Thyroid gland (tissue), 4 donors: ENCODE results near the gene UGT1A7. TPM values are rescaled to one million over a fixed set of nuclear protein-coding genes. Genes with fewer than 3 reads are reported as not detected.

Source experiments
- DNase-seq, 2 donors: peaks; one replicate each; pipeline ENCODE4 v3.0.0-alpha.2; 2019
- H3K27ac ChIP-seq, 3 donors: fragments of 200-600 bp; sonication (generic); 1 replicate in 2 of 3; 2 replicates in 1 of 3; pipeline ENCODE4 v1.5.1; 2016 to 2019; ENCODE audit warnings: mild to moderate bottlenecking in 1 of 3, moderate library complexity in 1 of 3
- H3K27me3 ChIP-seq: fragments of 200-600 bp; sonication (generic); one replicate; pipeline ENCODE4 v1.5.1; 2019
- H3K36me3 ChIP-seq, 2 donors: fragments of 200-600 bp; sonication (generic); one replicate each; pipeline ENCODE4 v1.5.1; 2016 to 2019
- H3K4me1 ChIP-seq, 2 donors: fragments of 200-600 bp; sonication (generic); one replicate each; pipeline ENCODE4 v1.5.1; 2017 to 2019
- H3K4me3 ChIP-seq, 3 donors: fragments of 200-600 bp; sonication (generic); replicated peaks in 1 of 3; 1 replicate in 2 of 3; 2 replicates in 1 of 3; pipeline ENCODE4 v1.5.1; 2016; ENCODE audit warnings: mild to moderate bottlenecking in 1 of 3
- H3K9me3 ChIP-seq: fragments of 200-600 bp; sonication (generic); one replicate; pipeline ENCODE4 v1.5.1; 2017
- POLR2A ChIP-seq, 2 donors: fragments of 450-650 bp; IDR thresholded peaks; one replicate each; pipeline ENCODE4 v1.6.1; 2017; ENCODE audit warnings: antibody characterized with exemption in 2 of 2, mild to moderate bottlenecking in 2 of 2, moderate library complexity in 1 of 2
- WGBS, 2 donors: methylation state at CpG; one replicate each; pipeline ENCODE4 v1.1.5; 2017; 5-methylcytosine and 5-hydroxymethylcytosine counted together
- intact Hi-C: fragments of 100-400 bp; cut with DNase I; formaldehyde crosslinking; loops from one replicate; pipeline ENCODE4 v1.15.1; 2023
- total RNA-seq, 4 donors: library from RNA; depleted of rRNA; stranded (reverse); fragments of >200 nt; gene quantifications; one replicate each; pipeline ENCODE4 v1.2.3, GENCODE V29; 2016
- TF ChIP-seq, protein P1 (sequence below), 6 experiments: fragments of 200-600 bp in 3 of 6; fragments of 450-650 bp in 3 of 6; sonication (generic) in 3 of 6; IDR thresholded peaks; one replicate each; pipeline ENCODE4 v1.5.1; 2016 to 2019; ENCODE audit warnings: antibody characterized with exemption in 6 of 6, mild to moderate bottlenecking in 2 of 6, inconsistent platforms in 1 of 6, moderate library complexity in 1 of 6

The UGT1A7 gene
- total RNA-seq, 4 donors from 2014 or later: not detected

- Histone ChIP-seq H3K36me3 (no peaks in the 10 kb centered on the region), H3K9me3 (no peaks in the 10 kb centered on the region), H3K4me1 (no peaks in the 10 kb centered on the region), H3K4me3 (no peak overlapping the region), H3K27me3 (no peaks in the 10 kb centered on the region), H3K27ac (no peak overlapping the region)
- 97% methylated on average over 6 of the region's 6 CpGs for WGBS, 2 donors
- TF ChIP-seq POLR2A (IDR thresholded peaks at IDR 0.05): no peak
- TF ChIP-seq, protein P1, sequence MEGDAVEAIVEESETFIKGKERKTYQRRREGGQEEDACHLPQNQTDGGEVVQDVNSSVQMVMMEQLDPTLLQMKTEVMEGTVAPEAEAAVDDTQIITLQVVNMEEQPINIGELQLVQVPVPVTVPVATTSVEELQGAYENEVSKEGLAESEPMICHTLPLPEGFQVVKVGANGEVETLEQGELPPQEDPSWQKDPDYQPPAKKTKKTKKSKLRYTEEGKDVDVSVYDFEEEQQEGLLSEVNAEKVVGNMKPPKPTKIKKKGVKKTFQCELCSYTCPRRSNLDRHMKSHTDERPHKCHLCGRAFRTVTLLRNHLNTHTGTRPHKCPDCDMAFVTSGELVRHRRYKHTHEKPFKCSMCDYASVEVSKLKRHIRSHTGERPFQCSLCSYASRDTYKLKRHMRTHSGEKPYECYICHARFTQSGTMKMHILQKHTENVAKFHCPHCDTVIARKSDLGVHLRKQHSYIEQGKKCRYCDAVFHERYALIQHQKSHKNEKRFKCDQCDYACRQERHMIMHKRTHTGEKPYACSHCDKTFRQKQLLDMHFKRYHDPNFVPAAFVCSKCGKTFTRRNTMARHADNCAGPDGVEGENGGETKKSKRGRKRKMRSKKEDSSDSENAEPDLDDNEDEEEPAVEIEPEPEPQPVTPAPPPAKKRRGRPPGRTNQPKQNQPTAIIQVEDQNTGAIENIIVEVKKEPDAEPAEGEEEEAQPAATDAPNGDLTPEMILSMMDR (IDR thresholded peaks at IDR 0.05): no peak
- intact Hi-C loops: no loop called here
- DNase-seq: no peak
Measured at GRCh38 chr2:233810385-233810784, 128.7 kb downstream of the UGT1A7 start.

GRCh38 chr2:233811087-233811486 lies 129.4 kb downstream of the UGT1A7 start:
- Histone ChIP-seq H3K27ac (no peak overlapping the region), H3K4me1 (no peaks in the 10 kb centered on the region), H3K9me3 (no peaks in the 10 kb centered on the region), H3K4me3 (no peak overlapping the region), H3K36me3 (no peaks in the 10 kb centered on the region), H3K27me3 (no peaks in the 10 kb centered on the region)
- WGBS, 2 donors: 86 to 87% methylated on average over 4 of the region's 4 CpGs
- intact Hi-C loops: no loop called here
- no peak for TF ChIP-seq POLR2A (IDR thresholded peaks at IDR 0.05)
- TF ChIP-seq, protein P1 (IDR thresholded peaks at IDR 0.05): no peak
- no peak for DNase-seq

- intact Hi-C loops: no loop called here
- no peaks in the 10 kb centered on the region for H3K9me3 ChIP-seq
- TF ChIP-seq, protein P1 (IDR thresholded peaks at IDR 0.05): no peak
- no peak for TF ChIP-seq POLR2A (IDR thresholded peaks at IDR 0.05)
- no peak overlapping the region for H3K27ac ChIP-seq
- H3K36me3 ChIP-seq: no peaks in the 10 kb centered on the region
- WGBS, 2 donors: 88 to 94% methylated on average over 8 of the region's 8 CpGs
- DNase-seq: no peak
- H3K27me3 ChIP-seq: no peaks in the 10 kb centered on the region
- H3K4me3 ChIP-seq: no peak overlapping the region
- no peaks in the 10 kb centered on the region for H3K4me1 ChIP-seq
Measured at GRCh38 chr2:233811732-233812131, 130.0 kb downstream of the UGT1A7 start.

DNA sequence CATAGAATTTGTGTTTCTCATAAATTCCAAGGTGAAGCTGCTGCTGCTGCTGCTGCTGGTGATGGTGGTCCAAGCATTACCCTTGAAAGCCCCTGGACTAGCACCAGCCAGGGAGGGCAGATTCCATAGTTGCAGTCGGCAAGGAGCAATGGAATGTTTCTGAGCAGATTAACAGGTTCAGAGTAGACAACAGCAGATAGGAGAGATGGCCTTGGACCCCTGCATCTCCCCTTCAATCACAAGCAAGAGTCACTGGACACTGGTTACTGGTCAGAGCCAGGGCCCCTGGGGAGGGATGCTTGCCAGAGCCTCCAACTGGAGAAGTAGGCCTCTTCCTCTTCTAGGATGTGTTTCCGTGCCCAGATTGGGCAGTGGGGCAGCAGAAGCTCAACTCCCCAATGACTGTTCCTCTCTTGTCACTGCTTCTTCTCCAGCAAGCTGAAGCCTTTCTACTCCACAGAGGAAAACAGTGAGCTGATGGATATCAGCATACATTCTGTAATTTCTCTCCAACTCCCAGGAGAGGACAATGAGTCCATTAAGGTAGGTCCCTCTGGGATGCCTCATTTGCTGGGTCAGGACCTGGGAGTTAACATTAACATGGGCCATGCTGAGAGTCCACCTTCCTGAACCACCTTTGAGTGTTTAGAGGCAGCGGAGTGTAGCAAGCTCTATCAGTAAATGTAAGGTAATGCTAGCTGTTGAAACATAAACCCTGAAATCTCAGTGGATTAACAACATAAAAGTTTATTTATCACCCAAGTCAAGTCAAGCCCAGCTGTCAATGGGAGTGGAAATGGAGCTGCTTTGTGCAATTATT lies 131.7 kb downstream of the UGT1A7 start:
- 80 to 100% methylated on average over 1 to 3 of the region's 3 CpGs for WGBS, 2 donors
- no peaks in the 10 kb centered on the region for H3K4me1 ChIP-seq
- intact Hi-C loops: no loop called here
- no peak overlapping the region for H3K4me3 ChIP-seq
- H3K27me3 ChIP-seq: no peaks in the 10 kb centered on the region
- no peak for DNase-seq
- H3K36me3 ChIP-seq: no peaks in the 10 kb centered on the region
- no peaks in the 10 kb centered on the region for H3K9me3 ChIP-seq
- no peak for TF ChIP-seq POLR2A (IDR thresholded peaks at IDR 0.05)
- TF ChIP-seq, protein P1 (IDR thresholded peaks at IDR 0.05): no peak
- H3K27ac ChIP-seq: no peak overlapping the region

GRCh38 chr2:233814056-233814835 lies 132.5 kb downstream of the UGT1A7 start:
- 54 to 80% methylated on average over 2 of the region's 2 CpGs for WGBS, 2 donors
- Histone ChIP-seq H3K4me1 (no peaks in the 10 kb centered on the region), H3K27me3 (no peaks in the 10 kb centered on the region), H3K27ac (no peak overlapping the region), H3K9me3 (no peaks in the 10 kb centered on the region), H3K4me3 (no peak overlapping the region), H3K36me3 (no peaks in the 10 kb centered on the region)
- intact Hi-C loops: no loop called here
- DNase-seq: no peak
- TF ChIP-seq POLR2A (IDR thresholded peaks at IDR 0.05): no peak
